B cell (primary cell): ENCODE results near the gene EEF2KMT. TPM values are rescaled to one million over a fixed set of nuclear protein-coding genes. Genes with fewer than 3 reads are reported as not detected.
A peak's percentile ranks its signal among the peaks of the same experiment; 100 is the strongest.
"Not testable (repeated sequence)": the region's sequence is repeated elsewhere in the genome, so short reads cannot be mapped to it uniquely, and the experiment has no call there.

ENCODE experiments used
- ATAC-seq: fragments of 200-7000 bp; cut with Tn5 transposase; one replicate; pipeline ENCODE4 v1.10.0; 2021; ENCODE audit warnings: low read depth, mild to moderate bottlenecking, moderate number of reproducible peaks, moderate library complexity
- CTCF ChIA-PET: fragments of 350-600 bp; sonication (Branson Sonifier 250); formaldehyde crosslinking; loops from one replicate; lab custom pipeline; 2021; ENCODE audit warnings: antibody characterized with exemption, inconsistent platforms; lab: Charles Lee
- POLR2A ChIA-PET: fragments of 350-600 bp; sonication (Branson Sonifier 250); formaldehyde crosslinking; loops from one replicate; lab custom pipeline; 2021; ENCODE audit warnings: antibody characterized with exemption; lab: Charles Lee
- DNase-seq: peaks from one replicate; pipeline ENCODE4 v3.0.0; 2013
- H2AFZ ChIP-seq: 2 replicates; pipeline ENCODE4 v1.6.1; 2012; ENCODE audit warnings: mild to moderate bottlenecking, low read depth, low read length; ENCODE audit not compliant: insufficient read depth, poor library complexity, severe bottlenecking
- H3K27ac ChIP-seq, 2 donors: 1 replicate in 1 of 2; 2 replicates in 1 of 2; pipeline ENCODE4 v1.5.1; 2012 to 2013; ENCODE audit warnings: low read length in 2 of 2, mild to moderate bottlenecking in 2 of 2, moderate library complexity in 1 of 2
- H3K27me3 ChIP-seq, 4 experiments: fragments of 200-600 bp in 1 of 4; sonication (generic) in 1 of 4; replicated peaks in 1 of 4; 1 replicate in 2 of 4; 2 replicates in 2 of 4; pipeline versions ENCODE4 v1.6.1 to v1.7.0; 2013 to 2016; ENCODE audit warnings: low read length in 3 of 4, mild to moderate bottlenecking in 2 of 4, mixed read lengths in 1 of 4, moderate library complexity in 1 of 4; ENCODE audit not compliant: insufficient read depth in 4 of 4, control insufficient read depth in 3 of 4; ENCODE audit errors: control extremely low read depth in 1 of 4
- H3K36me3 ChIP-seq, 2 experiments: replicated peaks in 1 of 2; 1 replicate in 1 of 2; 2 replicates in 1 of 2; pipeline versions ENCODE4 v1.6.1 to v1.7.1; 2013; ENCODE audit warnings: low read length in 1 of 2; ENCODE audit not compliant: insufficient read depth in 2 of 2, control insufficient read depth in 1 of 2; ENCODE audit errors: control extremely low read depth in 1 of 2, extremely low read depth in 1 of 2
- H3K4me1 ChIP-seq, 2 donors: fragments of 200-600 bp in 1 of 2; sonication (generic) in 1 of 2; 1 replicate in 1 of 2; 2 replicates in 1 of 2; pipeline versions ENCODE4 v1.5.1 to v1.6.1; 2013 to 2017; ENCODE audit warnings: low read length in 2 of 2; ENCODE audit not compliant: control insufficient read depth in 2 of 2, insufficient read depth in 2 of 2
- H3K4me2 ChIP-seq: replicated peaks from 2 replicates; pipeline ENCODE3; 2012; ENCODE audit warnings: mild to moderate bottlenecking, low read depth, low read length; ENCODE audit not compliant: poor library complexity, severe bottlenecking
- H3K4me3 ChIP-seq, 5 experiments: fragments of 200-600 bp in 1 of 5; sonication (generic) in 1 of 5; 1 replicate in 3 of 5; 2 replicates in 2 of 5; pipeline versions ENCODE4 v1.5.1 to v1.7.0; 2011 to 2016; ENCODE audit warnings: low read length in 4 of 5, mild to moderate bottlenecking in 4 of 5, low read depth in 2 of 5, control low read depth in 1 of 5, moderate library complexity in 1 of 5; ENCODE audit not compliant: insufficient read depth in 1 of 5; ENCODE audit errors: control extremely low read depth in 1 of 5, extremely low read depth in 1 of 5
- H3K79me2 ChIP-seq: fragments of 200-600 bp; sonication (generic); one replicate; pipeline ENCODE4 v1.6.0; 2016; ENCODE audit warnings: low read length; ENCODE audit not compliant: control insufficient read depth, insufficient read depth
- H3K9ac ChIP-seq: fragments of 200-600 bp; sonication (generic); 2 replicates; pipeline ENCODE4 v1.6.1; 2017; ENCODE audit warnings: mild to moderate bottlenecking, low read length, moderate library complexity
- H3K9me3 ChIP-seq, 3 donors: one replicate each; pipeline versions ENCODE4 v1.6.1 to v1.7.1; 2013; ENCODE audit warnings: low read length in 2 of 3; ENCODE audit not compliant: control insufficient read depth in 2 of 3, insufficient read depth in 1 of 3; ENCODE audit errors: control extremely low read depth in 1 of 3
- H4K20me1 ChIP-seq: 2 replicates; pipeline ENCODE4 v1.6.0; 2012; ENCODE audit warnings: mild to moderate bottlenecking, low read length; ENCODE audit not compliant: insufficient read depth, control insufficient read depth, poor library complexity, severe bottlenecking
- H3K27ac Mint-ChIP-seq: one replicate; pipeline ENCODE4 v1.8.0; 2021; ENCODE audit warnings: mixed read lengths
- H3K27me3 Mint-ChIP-seq: one replicate; pipeline ENCODE4 v1.8.0; 2021; ENCODE audit warnings: mixed read lengths
- H3K4me1 Mint-ChIP-seq: one replicate; pipeline ENCODE4 v1.8.0; 2021; ENCODE audit warnings: mixed read lengths
- H3K4me3 Mint-ChIP-seq: one replicate; pipeline ENCODE4 v1.8.0; 2021; ENCODE audit warnings: mixed read lengths
- H3K9me3 Mint-ChIP-seq: one replicate; pipeline ENCODE4 v1.8.0; 2022; ENCODE audit warnings: mixed read lengths; ENCODE audit not compliant: insufficient read depth
- WGBS: methylation state at CpG from one replicate; pipeline ENCODE4 v1.1.5; 2013; ENCODE audit warnings: missing lambda C conversion rate; ENCODE audit not compliant: insufficient coverage; 5-methylcytosine and 5-hydroxymethylcytosine counted together
- intact Hi-C: fragments of 100-400 bp; cut with micrococcal nuclease; formaldehyde crosslinking; loops from one replicate; pipeline ENCODE4 v1.10.0; 2022
- polyA plus RNA-seq: library from polyadenylated mRNA; depleted of rRNA; stranded (reverse); fragments of >200 nt; gene quantifications from 2 replicates; pipeline ENCODE4 v1.2.3, GENCODE V29; 2012
- total RNA-seq, 2 donors: library from RNA; stranded (reverse); fragments of 120-200 nt in 1 of 2; gene quantifications; 1 replicate in 1 of 2; 2 replicates in 1 of 2; pipeline versions ENCODE4 v1.2.3 to v1.2.4, GENCODE V29; 2013 to 2022

EEF2KMT gene
- total and polyA plus RNA-seq, 2 donors (not counting 1 experiment from before 2014, with no cell fraction given) = 7.8 to 8.0 TPM

GRCh38 chr16:5116780-5117295 lies 19.2 kb upstream of the EEF2KMT start:
- WGBS = 57% methylated on average over 4 of the region's 10 CpGs
- H3K79me2 ChIP-seq, H2AFZ ChIP-seq, H3K9ac ChIP-seq, H4K20me1 ChIP-seq, H3K9me3 Mint-ChIP-seq, H3K27ac Mint-ChIP-seq, H3K27ac ChIP-seq, H3K4me3 ChIP-seq, H3K9me3 ChIP-seq, H3K36me3 ChIP-seq, CTCF ChIA-PET, H3K4me1 ChIP-seq, POLR2A ChIA-PET, DNase-seq, H3K27me3 ChIP-seq, intact Hi-C loops, ATAC-seq, H3K4me2 ChIP-seq: not testable (repeated sequence)
- Mint-ChIP-seq H3K27me3 (peaks cover 33% of the 10 kb centered on the region), H3K4me3 (peak overlapping the region; percentile 1), H3K4me1 (peaks cover 11% of the 10 kb centered on the region)

- H3K27ac ChIP-seq, H3K9me3 Mint-ChIP-seq, H3K4me1 ChIP-seq, H3K36me3 ChIP-seq, H3K4me3 ChIP-seq, H3K27ac Mint-ChIP-seq, H3K9ac ChIP-seq, intact Hi-C loops, H4K20me1 ChIP-seq, H3K27me3 ChIP-seq, H3K4me3 Mint-ChIP-seq, H3K79me2 ChIP-seq, H3K4me1 Mint-ChIP-seq, DNase-seq, CTCF ChIA-PET, POLR2A ChIA-PET, H2AFZ ChIP-seq, H3K4me2 ChIP-seq, ATAC-seq, H3K9me3 ChIP-seq: not testable (repeated sequence)
- 74% methylated on average over 6 of the region's 10 CpGs for WGBS
- H3K27me3 Mint-ChIP-seq = peaks cover 15% of the 10 kb centered on the region
These were observed 13.3 kb upstream of the EEF2KMT start for GRCh38 chr16:5110933-5111332.
